Aorta (tissue), 5 donors: ENCODE measurements around the gene ATG5. TPM values are rescaled to one million over a fixed set of nuclear protein-coding genes. Genes with fewer than 3 reads are reported as not detected.

Source experiments
- ATAC-seq: fragments of 200-7000 bp; cut with Tn5 transposase; one replicate; pipeline ENCODE4 v1.9.1; 2022; ENCODE audit warnings: moderate library complexity; ENCODE audit not compliant: low FRiP score
- DNase-seq, 2 donors: peaks; one replicate each; pipeline ENCODE4 v3.0.0-alpha.2; 2020
- H3K27ac ChIP-seq, 2 donors: one replicate each; pipeline ENCODE4 v1.5.1; 2013; ENCODE audit warnings: low read length in 2 of 2, mild to moderate bottlenecking in 2 of 2, moderate library complexity in 2 of 2, control low read depth in 1 of 2, inconsistent platforms in 1 of 2, low read depth in 1 of 2
- H3K27me3 ChIP-seq, 2 donors: one replicate each; pipeline ENCODE4 v1.6.1; 2013; ENCODE audit warnings: control low read depth in 1 of 2, low read length in 1 of 2, mild to moderate bottlenecking in 1 of 2, moderate library complexity in 1 of 2; ENCODE audit not compliant: insufficient read depth in 2 of 2, control insufficient read depth in 1 of 2
- H3K36me3 ChIP-seq, 2 donors: one replicate each; pipeline ENCODE4 v1.6.1; 2013; ENCODE audit warnings: control low read depth in 1 of 2, low read length in 1 of 2, mild to moderate bottlenecking in 1 of 2; ENCODE audit not compliant: insufficient read depth in 2 of 2, control insufficient read depth in 1 of 2
- H3K4me1 ChIP-seq, 2 donors: one replicate each; pipeline ENCODE4 v1.6.1; 2013; ENCODE audit warnings: low read length in 2 of 2, control low read depth in 1 of 2, mild to moderate bottlenecking in 1 of 2, moderate library complexity in 1 of 2; ENCODE audit not compliant: insufficient read depth in 2 of 2, control insufficient read depth in 1 of 2
- H3K4me3 ChIP-seq, 2 donors: one replicate each; pipeline ENCODE4 v1.5.1; 2013; ENCODE audit warnings: low read length in 2 of 2, control low read depth in 1 of 2, mild to moderate bottlenecking in 1 of 2
- H3K9me3 ChIP-seq: one replicate; pipeline ENCODE4 v1.6.1; 2013; ENCODE audit warnings: mild to moderate bottlenecking, low read length; ENCODE audit not compliant: control insufficient read depth
- WGBS, 2 donors: extraction: QIAGEN DNeasy Blood & Tissue Kit; methylation state at CpG; one replicate each; pipeline ENCODE4 v1.1.7; 2013; 5-methylcytosine and 5-hydroxymethylcytosine counted together
- intact Hi-C, 2 donors: fragments of 100-400 bp; cut with DNase I; formaldehyde crosslinking; loops; one replicate each; pipeline versions ENCODE4 v1.14.2 to v1.15.0; 2022
- polyA plus RNA-seq, 2 donors: library from polyadenylated mRNA; stranded (reverse); fragments of 200-250 nt; gene quantifications; one replicate each; pipeline ENCODE4 v1.2.3, GENCODE V29; 2013
- total RNA-seq, 2 donors: library from RNA; stranded (reverse); fragmentation: NEBNext Ultra II Directional; extraction: Animal tissue kit (Norgen Biotek cat#: 25700); gene quantifications; one replicate each; pipeline ENCODE4 v1.2.1, GENCODE V29; 2021
- donor health status: healthy with polysubstance abuse.
- donor health status: Bipolar disorder and iron deficiency.
- donor health status: DM: no; HTN: no; CAD: no.
- donor health status: DM: no; HTN: no; CAD: no.
- donor health status: DM: yes; HTN: yes; CAD: no.

ATG5 gene
- total and polyA plus RNA-seq, 4 donors, result 17.5 to 34.6 (median 29.0) TPM

DNA sequence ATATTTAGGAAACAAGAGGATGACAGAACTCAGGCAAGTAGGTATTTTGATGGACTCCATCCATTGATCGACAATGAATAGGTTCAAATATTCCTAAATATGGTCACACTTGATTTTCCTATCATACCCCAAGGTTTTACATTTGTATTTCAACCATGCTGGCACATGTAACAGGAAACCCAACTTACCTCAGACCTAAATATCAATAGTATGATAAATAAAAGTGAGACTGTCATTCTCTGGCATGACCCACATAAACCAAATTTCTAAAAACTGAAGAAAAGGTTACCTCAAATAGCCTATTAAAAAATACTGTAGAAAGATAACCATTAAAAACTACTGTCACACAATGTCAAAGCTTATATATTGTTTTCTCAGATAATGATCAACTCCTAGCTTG lies 142.1 kb downstream of the ATG5 start:
- WGBS, 2 donors, result 95 to 100% methylated on average over 1 of the region's 1 CpG
- no peak for ATAC-seq
- intact Hi-C loops, result no loop called here

DNA sequence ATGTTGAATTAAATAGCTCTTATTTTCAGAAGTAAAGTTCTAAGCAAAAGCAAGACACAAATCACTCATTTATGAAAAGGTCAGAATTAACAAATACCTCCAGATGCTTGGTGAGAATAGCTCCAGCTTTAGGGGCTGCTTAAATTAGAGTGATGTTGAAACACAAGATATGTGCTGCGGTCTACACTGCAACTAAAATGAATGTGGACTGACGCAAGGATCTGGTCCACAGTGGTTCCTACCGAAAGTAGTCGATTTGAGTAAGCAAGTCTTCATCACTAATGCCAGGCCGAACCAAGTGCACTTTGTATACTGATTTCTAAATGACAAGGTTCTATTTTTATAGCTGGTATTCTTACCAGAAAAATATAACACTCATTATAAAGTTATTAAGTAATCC lies 143.1 kb downstream of the ATG5 start:
- ATAC-seq (no peak), DNase-seq (no peak)
- no peak overlapping the region for H3K27ac ChIP-seq
- H3K4me1 ChIP-seq, result no peaks in the 10 kb centered on the region
- 95% methylated on average over 5 of the region's 5 CpGs for WGBS, 2 donors
- H3K9me3 ChIP-seq, result no peaks in the 10 kb centered on the region
- H3K27me3 ChIP-seq, result no peaks in the 10 kb centered on the region
- H3K4me3 ChIP-seq, result no peak overlapping the region
- no peaks in the 10 kb centered on the region for H3K36me3 ChIP-seq
- intact Hi-C loops, result no loop called here

More for the DNA sequence above, 142.1 kb downstream of the ATG5 start:
- Histone ChIP-seq H3K27ac (no peak overlapping the region), H3K9me3 (no peaks in the 10 kb centered on the region), H3K4me3 (no peak overlapping the region), H3K4me1 (no peaks in the 10 kb centered on the region), H3K27me3 (no peaks in the 10 kb centered on the region), H3K36me3 (no peaks in the 10 kb centered on the region)
- no peak for DNase-seq

DNA sequence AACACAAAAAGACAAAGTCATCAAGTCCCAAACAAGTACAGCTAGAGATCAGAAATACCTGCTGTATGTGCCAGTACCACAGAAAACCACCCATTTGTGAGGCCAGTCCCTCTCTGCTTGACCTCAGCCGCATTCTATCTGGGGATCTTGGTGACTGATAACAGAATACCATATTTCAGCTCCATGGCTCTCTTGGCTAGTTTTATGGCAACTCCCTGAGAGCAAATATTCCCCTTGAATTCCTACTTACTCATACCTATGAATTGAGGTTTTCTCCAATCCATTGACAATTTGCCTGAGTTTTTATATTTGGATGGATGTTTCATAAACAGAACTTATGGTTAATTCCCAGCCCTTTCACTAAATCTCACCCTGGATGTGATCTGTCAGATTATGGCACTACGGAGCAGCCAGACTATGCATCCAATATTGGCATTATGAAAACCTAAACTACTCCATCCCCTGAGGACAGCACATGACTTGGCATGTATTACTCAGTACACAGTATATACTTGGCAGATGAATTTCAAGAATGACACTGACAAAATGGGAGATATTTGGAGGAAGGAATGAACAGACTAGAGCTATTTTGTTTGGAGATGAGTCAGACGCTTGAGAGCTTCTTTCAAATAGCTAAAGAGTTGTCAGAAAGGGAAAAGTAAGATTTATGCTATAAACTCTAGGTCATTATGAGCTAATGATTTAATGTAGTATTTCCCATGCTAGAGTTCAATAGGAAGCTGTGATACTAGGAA lies 143.7 kb downstream of the ATG5 start:
- intact Hi-C loops, result no loop called here
- 85 to 89% methylated on average over 3 of the region's 3 CpGs for WGBS, 2 donors
- H3K9me3 ChIP-seq, result no peaks in the 10 kb centered on the region
- no peak overlapping the region for H3K27ac ChIP-seq
- DNase-seq (no peak), ATAC-seq (no peak)
- H3K27me3 ChIP-seq, result no peaks in the 10 kb centered on the region
- no peak overlapping the region for H3K4me3 ChIP-seq
- H3K4me1 ChIP-seq, result no peaks in the 10 kb centered on the region
- H3K36me3 ChIP-seq, result no peaks in the 10 kb centered on the region

DNA sequence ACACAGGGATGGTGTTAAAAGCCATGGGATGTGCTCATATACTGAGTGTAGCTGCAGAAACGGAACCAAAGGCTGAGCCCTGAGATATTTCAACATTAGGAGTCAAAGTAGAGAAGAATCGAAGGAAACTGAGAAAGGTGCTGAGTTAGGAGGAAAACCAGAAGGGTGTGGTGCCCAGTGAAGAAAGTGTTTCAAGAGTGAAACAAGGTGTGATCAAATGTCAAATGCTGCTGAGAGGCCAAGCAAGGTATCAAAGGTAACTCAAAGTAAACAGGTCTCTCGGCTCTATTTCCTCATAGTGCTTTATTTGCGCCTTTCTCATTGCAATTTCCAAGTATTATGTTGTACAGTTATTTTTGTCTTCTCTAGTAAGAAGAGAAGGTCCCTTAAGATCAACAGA lies 145.4 kb downstream of the ATG5 start:
- Histone ChIP-seq H3K4me3 (no peak overlapping the region), H3K4me1 (no peaks in the 10 kb centered on the region)
- intact Hi-C loops, result no loop called here

DNA sequence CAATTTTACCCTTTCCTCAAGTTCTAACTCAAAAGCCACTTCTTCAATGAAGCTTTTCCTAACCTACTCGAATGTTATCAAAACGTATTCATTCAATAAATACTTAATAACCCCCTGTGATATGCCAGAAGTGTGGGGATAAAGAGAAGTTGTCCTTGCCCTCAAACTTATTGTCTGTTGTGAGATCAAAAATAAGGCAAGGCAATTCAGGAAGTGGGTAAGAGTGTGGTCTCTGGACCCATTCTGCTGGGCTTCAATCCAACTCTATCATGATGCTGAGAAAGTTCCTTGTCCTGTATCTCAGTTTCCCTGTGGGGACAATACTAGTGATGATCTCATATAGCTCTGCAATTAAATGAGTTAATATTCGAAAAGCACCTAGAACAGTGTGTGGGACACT lies 146.7 kb downstream of the ATG5 start:
- intact Hi-C loops, result no loop called here
- Histone ChIP-seq H3K9me3 (no peaks in the 10 kb centered on the region), H3K27ac (no peak overlapping the region), H3K27me3 (no peaks in the 10 kb centered on the region), H3K4me1 (no peaks in the 10 kb centered on the region), H3K4me3 (no peak overlapping the region), H3K36me3 (no peaks in the 10 kb centered on the region)
- ATAC-seq (no peak), DNase-seq (no peak)
- 81 to 88% methylated on average over 3 of the region's 3 CpGs for WGBS, 2 donors

More for the DNA sequence above, 145.4 kb downstream of the ATG5 start:
- Histone ChIP-seq H3K27me3 (no peaks in the 10 kb centered on the region), H3K36me3 (no peaks in the 10 kb centered on the region), H3K9me3 (no peaks in the 10 kb centered on the region), H3K27ac (no peak overlapping the region)
- ATAC-seq (no peak), DNase-seq (no peak)
- WGBS, 2 donors, result 94 to 97% methylated on average over 4 of the region's 4 CpGs

DNA sequence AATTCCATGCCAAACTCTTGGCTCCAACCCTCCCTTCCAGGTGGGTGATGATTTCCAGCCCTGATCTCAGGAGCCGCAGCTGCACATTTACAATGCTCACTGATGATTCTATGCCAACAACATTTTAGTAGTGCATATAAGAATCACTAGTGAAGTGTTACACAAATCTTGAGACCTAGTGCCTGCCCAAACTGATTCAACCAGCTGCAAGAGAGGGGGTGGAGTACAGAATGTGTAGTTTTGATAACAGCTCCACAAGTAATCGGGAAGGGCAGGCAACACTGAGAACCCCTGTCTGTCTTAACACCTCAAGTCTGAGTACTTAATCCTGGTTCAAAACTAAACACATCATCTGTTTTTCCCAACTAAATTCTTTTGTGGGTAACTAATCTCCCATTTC lies 147.8 kb downstream of the ATG5 start:
- DNase-seq (no peak), ATAC-seq (no peak)
- Histone ChIP-seq H3K4me3 (no peak overlapping the region), H3K36me3 (no peaks in the 10 kb centered on the region), H3K4me1 (no peaks in the 10 kb centered on the region), H3K27ac (no peak overlapping the region), H3K9me3 (no peaks in the 10 kb centered on the region), H3K27me3 (no peaks in the 10 kb centered on the region)
- intact Hi-C loops, result no loop called here
- WGBS, 2 donors, result 66 to 70% methylated on average over 2 of the region's 2 CpGs

DNA sequence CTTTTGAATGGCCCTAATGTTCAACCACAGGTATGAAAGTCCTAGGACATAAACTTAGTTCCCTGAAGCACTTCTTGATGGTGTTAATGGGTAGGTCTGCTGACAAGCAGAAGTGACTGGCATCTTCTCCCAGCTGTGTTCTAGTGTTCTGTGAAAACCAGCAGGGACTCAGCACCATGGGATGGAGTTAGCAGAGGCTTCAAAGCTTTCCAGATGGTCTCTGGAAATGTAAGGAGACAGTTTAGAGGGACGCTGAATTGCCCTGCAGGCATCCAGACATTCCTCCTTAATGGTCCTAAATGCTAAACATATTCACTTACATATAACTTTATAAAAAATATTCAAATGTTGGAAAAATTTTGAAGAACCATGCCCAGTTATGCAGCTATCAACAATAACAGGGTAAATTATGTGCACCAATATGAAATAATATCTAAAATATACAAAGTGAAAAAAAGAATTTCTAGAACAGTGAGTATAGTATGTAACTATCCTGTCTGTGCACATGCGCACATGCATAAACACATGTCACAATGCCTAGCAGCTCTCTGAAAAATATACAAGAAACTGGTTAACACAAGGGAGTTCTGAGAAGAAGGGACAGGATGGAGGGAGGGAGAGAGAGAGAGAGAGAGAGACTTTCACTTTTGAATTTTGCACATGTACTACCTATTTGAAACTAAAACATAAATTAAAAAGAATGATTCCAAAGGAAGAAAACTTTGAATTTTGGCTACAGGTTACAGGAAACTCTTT lies 152.3 kb downstream of the ATG5 start:
- 67 to 77% methylated on average over 2 of the region's 2 CpGs for WGBS, 2 donors
- no peak for DNase-seq

DNA sequence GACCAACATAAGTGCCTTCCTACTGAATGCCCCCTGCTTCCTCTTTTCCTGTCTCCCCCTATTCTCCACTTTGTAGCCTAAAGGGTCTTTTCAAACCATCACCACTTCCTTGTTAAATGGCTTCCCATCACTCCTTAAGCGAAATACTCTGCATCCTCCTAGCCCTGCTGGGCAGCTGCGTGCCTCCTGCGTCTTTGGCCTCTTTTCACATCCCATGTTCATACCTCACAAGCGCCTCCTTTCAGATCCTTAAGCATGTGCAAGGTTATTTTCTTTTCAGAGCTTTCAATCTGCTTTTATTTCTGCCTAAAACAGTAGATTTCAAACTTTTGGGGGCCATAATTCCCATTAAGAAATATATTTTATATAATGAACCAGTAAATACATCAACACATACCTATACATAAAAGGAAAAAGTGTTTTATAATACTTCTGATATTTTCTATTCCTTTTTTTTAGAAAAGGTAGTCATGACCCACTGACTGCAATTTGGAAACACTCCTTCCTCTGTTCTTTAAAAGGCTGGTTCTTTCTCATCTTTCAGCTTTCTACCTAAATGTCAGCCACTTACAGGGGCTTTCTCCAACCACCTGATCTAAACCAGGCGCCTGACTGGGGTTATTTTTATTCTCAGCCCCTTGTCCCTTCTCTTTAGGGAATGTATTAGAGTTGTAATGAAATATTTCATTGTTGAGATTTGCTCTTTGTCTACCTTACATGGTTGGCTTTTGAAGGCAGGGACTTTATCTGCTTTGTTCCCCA lies 155.3 kb downstream of the ATG5 start:
- no peak overlapping the region for H3K27ac ChIP-seq
- no peak for ATAC-seq
- no peaks in the 10 kb centered on the region for H3K27me3 ChIP-seq
- no peaks in the 10 kb centered on the region for H3K4me1 ChIP-seq
- DNase-seq, result no peak
- no peaks in the 10 kb centered on the region for H3K36me3 ChIP-seq
- intact Hi-C loops, result no loop called here
- WGBS, 2 donors, result 78 to 89% methylated on average over 5 of the region's 5 CpGs
- H3K4me3 ChIP-seq, result no peak overlapping the region
- H3K9me3 ChIP-seq, result no peaks in the 10 kb centered on the region

More for the DNA sequence above, 152.3 kb downstream of the ATG5 start:
- intact Hi-C loops, result no loop called here
- Histone ChIP-seq H3K27ac (no peak overlapping the region), H3K4me1 (no peaks in the 10 kb centered on the region), H3K9me3 (no peaks in the 10 kb centered on the region), H3K27me3 (no peaks in the 10 kb centered on the region), H3K4me3 (no peak overlapping the region), H3K36me3 (no peaks in the 10 kb centered on the region)
- ATAC-seq, result no peak
